GM10248 (cell line): ENCODE measurements around the gene EXD2.
"Not testable (repeated sequence)": the region's sequence is repeated elsewhere in the genome, so short reads cannot be mapped to it uniquely, and the experiment has no call there.

Source experiments
- CTCF ChIA-PET: fragments of 300-600 bp; sonication (Branson Sonifier 250); formaldehyde crosslinking; extraction: SDS; loops from one replicate; lab custom pipeline; 2021; ENCODE audit warnings: antibody characterized with exemption; lab: Yijun Ruan, JAX
- POLR2A ChIA-PET: fragments of 350-650 bp; sonication (Branson Sonifier 250); formaldehyde crosslinking; extraction: SDS; loops from one replicate; lab custom pipeline; 2020; ENCODE audit warnings: antibody characterized with exemption; lab: Yijun Ruan, JAX
- DNase-seq: peaks from one replicate; pipeline ENCODE4 v3.0.0; 2012; ENCODE audit errors: extremely low spot score
- TF ChIP-seq, protein P1 (sequence below): IDR thresholded peaks from 2 replicates; pipeline ENCODE4 v1.5.1; 2012; ENCODE audit warnings: mild to moderate bottlenecking, low read depth; ENCODE audit errors: extremely low read depth, missing control alignments, control extremely low read depth

The EXD2 gene

DNA sequence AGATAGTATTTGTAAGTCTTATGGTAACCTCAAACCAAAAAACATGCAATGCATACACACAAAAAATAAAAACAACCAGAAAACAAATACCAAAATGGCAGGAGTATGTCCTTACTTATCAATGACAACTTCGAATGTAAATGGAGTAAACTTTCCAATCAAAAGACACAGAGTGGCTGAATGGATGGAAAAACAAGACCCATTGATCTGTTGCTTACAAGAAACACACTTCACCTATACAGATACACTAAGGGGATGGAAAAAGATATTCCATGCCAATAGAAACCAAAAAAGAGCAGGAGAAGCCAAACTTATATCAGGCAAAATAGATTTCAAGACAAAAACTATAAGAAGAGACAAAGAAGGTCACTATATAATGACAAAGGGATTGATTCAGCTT, 29.7 kb upstream of the EXD2 start:
- ChIA-PET CTCF (interaction anchor here (1.0 kb wide), 1 partner anchor 10 kb away, joined by 4 read pairs; no protein-coding TSS in a partner anchor), POLR2A (no interaction called here)
- no peak for DNase-seq
- TF ChIP-seq, protein P1, sequence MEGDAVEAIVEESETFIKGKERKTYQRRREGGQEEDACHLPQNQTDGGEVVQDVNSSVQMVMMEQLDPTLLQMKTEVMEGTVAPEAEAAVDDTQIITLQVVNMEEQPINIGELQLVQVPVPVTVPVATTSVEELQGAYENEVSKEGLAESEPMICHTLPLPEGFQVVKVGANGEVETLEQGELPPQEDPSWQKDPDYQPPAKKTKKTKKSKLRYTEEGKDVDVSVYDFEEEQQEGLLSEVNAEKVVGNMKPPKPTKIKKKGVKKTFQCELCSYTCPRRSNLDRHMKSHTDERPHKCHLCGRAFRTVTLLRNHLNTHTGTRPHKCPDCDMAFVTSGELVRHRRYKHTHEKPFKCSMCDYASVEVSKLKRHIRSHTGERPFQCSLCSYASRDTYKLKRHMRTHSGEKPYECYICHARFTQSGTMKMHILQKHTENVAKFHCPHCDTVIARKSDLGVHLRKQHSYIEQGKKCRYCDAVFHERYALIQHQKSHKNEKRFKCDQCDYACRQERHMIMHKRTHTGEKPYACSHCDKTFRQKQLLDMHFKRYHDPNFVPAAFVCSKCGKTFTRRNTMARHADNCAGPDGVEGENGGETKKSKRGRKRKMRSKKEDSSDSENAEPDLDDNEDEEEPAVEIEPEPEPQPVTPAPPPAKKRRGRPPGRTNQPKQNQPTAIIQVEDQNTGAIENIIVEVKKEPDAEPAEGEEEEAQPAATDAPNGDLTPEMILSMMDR, result no peak

DNA sequence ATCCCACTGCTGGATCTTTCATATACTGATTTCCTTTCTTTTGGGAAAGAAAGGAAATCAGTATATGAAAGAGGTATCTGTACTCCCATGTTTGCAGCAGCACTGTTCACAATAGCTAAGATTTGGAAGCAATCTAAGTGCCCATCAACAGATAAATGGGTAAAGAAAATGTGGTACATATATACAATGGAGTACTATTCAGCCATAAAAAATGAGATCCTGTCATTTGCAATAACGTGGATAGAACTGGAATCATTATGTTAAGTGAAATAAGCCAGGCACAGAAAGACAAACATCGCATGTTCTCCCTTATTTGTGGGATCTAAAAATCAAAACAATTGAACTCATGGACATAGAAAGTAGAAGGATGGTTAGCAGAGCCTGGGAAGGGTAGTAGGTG, 25.5 kb upstream of the EXD2 start:
- CTCF ChIA-PET, result interaction anchor here (1.1 to 1.5 kb wide), 2 partner anchors 23 to 82 kb away, joined by 3 to 5 read pairs; no protein-coding TSS in a partner anchor
- not testable (repeated sequence) for DNase-seq

DNA sequence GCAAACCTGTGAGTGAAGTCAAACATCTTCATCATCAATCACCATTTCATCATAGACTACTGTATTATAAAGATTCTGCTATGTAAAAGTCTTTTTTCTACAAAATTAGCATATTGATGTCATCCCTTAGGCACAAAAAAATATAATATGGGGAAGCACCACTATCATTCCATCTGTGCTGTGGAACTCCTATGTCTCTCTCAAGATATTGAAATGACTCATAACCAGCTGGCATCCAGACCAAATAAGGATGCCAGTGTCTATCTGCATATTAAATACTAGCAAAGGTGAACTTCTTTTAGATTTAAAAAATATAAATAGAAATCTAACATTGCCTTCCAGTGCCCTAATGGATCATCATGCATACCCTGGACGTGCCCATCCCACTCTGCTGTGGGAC, 20.5 kb upstream of the EXD2 start:
- TF ChIP-seq, protein P1, result no peak
- no peak for DNase-seq
- POLR2A ChIA-PET, result no interaction called here
- CTCF ChIA-PET, result interaction anchor here (1.1 to 1.2 kb wide), 2 partner anchors 10 to 41 kb away, joined by 3 to 4 read pairs; no protein-coding TSS in a partner anchor

More for the DNA sequence above, 25.5 kb upstream of the EXD2 start:
- POLR2A ChIA-PET, result not testable (repeated sequence)

DNA sequence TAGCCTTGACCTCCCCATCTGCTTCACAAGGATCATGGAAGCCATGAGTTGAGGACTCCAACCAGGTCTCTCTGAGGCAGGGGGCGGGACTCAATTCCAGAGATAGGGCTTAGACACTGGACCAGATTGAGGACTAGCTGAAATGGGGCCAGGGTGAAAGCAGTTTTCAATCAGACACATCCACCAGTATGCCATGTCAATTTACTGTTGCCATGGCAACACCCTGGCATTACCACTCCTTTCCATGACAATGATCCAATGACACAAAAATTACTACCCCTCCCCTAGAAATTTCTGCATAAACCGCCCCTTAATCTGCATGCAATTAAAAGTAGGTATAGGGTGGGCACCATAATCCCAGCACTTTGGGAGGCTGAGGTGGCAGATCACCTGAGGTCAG, 19.7 kb upstream of the EXD2 start:
- ChIA-PET CTCF (no interaction called here), POLR2A (no interaction called here)
- TF ChIP-seq, protein P1, result no peak
- DNase-seq, result no peak

DNA sequence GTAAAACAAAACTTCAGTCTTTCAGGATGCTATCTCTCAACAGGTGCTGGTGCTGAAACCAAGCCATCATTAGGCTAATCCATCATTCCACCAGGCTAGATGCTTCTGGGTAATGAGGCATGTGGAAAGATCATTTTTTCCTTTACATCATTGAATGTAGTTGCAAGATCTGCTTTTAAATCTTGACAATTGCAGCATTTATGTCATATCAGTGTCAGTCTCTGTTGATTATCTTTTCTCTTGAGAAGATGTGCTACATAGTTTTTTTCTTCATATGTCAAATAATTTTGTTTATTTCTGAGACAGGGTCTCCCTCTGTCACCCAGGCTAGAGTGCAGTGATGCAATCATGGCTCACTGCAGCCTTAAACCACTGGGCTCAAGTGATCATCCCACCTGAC, 16.2 kb upstream of the EXD2 start:
- TF ChIP-seq, protein P1, result no peak
- no peak for DNase-seq
- ChIA-PET CTCF (no interaction called here), POLR2A (no interaction called here)

DNA sequence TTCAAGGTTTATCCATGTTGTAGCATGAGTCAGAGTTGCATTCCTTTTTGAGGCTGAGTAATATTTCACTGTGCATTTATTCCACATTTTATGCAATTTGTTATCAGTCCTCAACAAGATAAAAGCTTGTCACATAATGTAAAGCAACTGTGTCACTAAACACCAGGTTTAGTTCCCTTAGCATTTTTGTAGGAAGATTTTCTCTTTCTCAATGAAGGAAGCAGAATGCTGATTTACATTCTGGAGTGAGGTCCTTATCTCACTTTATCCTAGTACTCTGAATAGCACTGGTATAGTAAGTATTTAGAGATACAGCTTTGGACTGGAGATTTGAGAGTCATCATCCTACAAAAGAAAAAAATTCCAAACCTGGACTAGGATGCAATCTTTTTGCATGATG, 9.8 kb upstream of the EXD2 start:
- CTCF ChIA-PET, result interaction anchor here (0.9 kb wide), 1 partner anchor 11 kb away, joined by 3 read pairs; no protein-coding TSS in a partner anchor
- TF ChIP-seq, protein P1, result no peak

DNA sequence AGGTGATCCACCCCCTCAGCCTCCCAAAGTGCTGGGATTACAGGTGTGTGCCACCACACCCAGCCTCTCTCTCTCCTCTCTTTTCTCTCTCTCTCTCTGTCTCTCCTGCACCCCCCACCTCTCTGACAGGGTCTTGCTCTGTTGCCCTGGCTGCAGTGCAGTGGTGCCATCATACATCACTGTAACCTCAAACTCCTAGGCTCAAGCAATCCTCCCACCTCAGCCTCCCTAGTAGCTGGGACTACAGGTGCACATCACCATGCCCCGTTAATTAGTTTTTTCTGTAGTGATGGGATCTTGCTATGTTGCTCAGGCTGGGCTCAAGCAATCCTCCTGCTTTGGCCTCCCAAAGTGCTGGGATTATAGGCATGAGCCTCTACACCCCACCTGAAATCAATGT, 8.7 kb upstream of the EXD2 start:
- POLR2A ChIA-PET, DNase-seq, CTCF ChIA-PET: not testable (repeated sequence)

More for the DNA sequence above, 9.8 kb upstream of the EXD2 start:
- no peak for DNase-seq
- POLR2A ChIA-PET, result no interaction called here

DNA sequence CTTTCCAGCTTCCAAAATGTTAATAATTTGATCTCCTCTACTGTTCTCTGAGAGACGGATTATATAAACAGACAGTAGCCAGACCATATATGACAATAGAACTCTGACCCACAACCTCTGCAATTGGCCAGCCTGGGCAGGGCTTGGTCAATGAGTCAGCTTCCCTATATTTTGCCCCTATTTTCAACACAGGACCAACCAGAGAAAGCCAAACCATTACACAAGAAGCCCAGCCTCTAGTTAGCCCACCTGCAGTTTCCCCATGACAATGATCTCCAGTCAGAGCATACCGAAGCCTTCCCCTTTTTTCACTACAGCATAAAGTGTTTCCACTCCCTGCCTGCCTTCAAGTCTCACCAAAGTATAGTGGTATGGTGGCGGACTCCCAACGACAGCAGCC, 7.6 kb upstream of the EXD2 start:
- no peak for DNase-seq
- TF ChIP-seq, protein P1, result no peak
- POLR2A ChIA-PET, result no interaction called here
- CTCF ChIA-PET, result no interaction called here
